Right atrium auricular region (tissue), 2 donors: ENCODE results near the gene RNF20. TPM values are rescaled to one million over a fixed set of nuclear protein-coding genes. Genes with fewer than 3 reads are reported as not detected.

Experiments used
- DNase-seq: peaks from one replicate; pipeline ENCODE4 v3.0.0-alpha.2; 2019; ENCODE audit warnings: low spot score
- H3K27ac ChIP-seq, 2 donors: fragments of 200-600 bp; sonication (generic); 1 replicate in 1 of 2; 2 replicates in 1 of 2; pipeline ENCODE4 v1.5.1; 2016 to 2019
- H3K27me3 ChIP-seq, 2 donors: fragments of 200-600 bp; sonication (generic); one replicate each; pipeline versions ENCODE4 v1.5.1 to v1.6.0; 2017 to 2019
- H3K36me3 ChIP-seq: fragments of 200-600 bp; sonication (generic); one replicate; pipeline ENCODE4 v1.5.1; 2016
- H3K4me1 ChIP-seq, 2 donors: fragments of 200-600 bp; sonication (generic); one replicate each; pipeline versions ENCODE4 v1.5.1 to v1.6.0; 2017 to 2019
- H3K4me3 ChIP-seq, 2 donors: fragments of 200-600 bp; sonication (generic); 1 replicate in 1 of 2; 2 replicates in 1 of 2; pipeline ENCODE4 v1.5.1; 2017 to 2019; ENCODE audit warnings: mild to moderate bottlenecking in 1 of 2, moderate library complexity in 1 of 2
- H3K9me3 ChIP-seq, 2 donors: fragments of 200-600 bp; sonication (generic); one replicate each; pipeline ENCODE4 v1.5.1; 2019
- total RNA-seq, 2 donors: library from RNA; depleted of rRNA; stranded (reverse); fragments of >200 nt; gene quantifications; one replicate each; pipeline ENCODE4 v1.1.0, GENCODE V29; 2016
- TF ChIP-seq, protein P1 (sequence below), 2 donors: fragments of 200-600 bp; sonication (generic); IDR thresholded peaks; one replicate each; pipeline ENCODE4 v1.5.1; 2019; ENCODE audit warnings: antibody characterized with exemption in 2 of 2

The RNF20 gene
- total RNA-seq, 2 donors from 2014 or later: 18.0 to 22.7 TPM

DNA sequence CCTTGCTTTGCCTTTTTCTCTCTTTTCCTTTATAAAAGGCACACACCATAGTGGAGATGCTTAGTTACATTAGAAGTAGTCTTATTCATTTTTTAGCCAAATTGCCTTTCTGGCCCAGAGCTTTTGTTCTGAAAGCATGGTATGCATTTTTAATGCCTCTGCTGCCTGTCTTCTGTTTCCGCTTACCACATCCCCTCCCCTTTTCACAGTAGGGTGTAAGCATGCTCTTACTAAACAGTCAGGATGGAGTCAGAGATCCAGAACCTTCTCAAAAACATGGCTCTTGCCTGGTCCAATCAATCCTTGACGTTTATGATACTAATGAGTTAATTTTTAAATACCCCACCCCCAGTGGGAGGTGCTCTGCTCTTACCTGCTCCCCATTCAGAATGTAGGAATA is 38.7 kb downstream of the RNF20 start:
- TF ChIP-seq, protein P1, sequence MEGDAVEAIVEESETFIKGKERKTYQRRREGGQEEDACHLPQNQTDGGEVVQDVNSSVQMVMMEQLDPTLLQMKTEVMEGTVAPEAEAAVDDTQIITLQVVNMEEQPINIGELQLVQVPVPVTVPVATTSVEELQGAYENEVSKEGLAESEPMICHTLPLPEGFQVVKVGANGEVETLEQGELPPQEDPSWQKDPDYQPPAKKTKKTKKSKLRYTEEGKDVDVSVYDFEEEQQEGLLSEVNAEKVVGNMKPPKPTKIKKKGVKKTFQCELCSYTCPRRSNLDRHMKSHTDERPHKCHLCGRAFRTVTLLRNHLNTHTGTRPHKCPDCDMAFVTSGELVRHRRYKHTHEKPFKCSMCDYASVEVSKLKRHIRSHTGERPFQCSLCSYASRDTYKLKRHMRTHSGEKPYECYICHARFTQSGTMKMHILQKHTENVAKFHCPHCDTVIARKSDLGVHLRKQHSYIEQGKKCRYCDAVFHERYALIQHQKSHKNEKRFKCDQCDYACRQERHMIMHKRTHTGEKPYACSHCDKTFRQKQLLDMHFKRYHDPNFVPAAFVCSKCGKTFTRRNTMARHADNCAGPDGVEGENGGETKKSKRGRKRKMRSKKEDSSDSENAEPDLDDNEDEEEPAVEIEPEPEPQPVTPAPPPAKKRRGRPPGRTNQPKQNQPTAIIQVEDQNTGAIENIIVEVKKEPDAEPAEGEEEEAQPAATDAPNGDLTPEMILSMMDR (IDR thresholded peaks at IDR 0.05): no peak
- no peak for DNase-seq
- H3K27ac ChIP-seq: no peak overlapping the region
- H3K9me3 ChIP-seq: no peaks in the 10 kb centered on the region
- H3K4me3 ChIP-seq: no peak overlapping the region
- peaks cover 0 to 8% of the 10 kb centered on the region in 2 donors for H3K4me1 ChIP-seq
- no peaks in the 10 kb centered on the region for H3K27me3 ChIP-seq
- H3K36me3 ChIP-seq: peaks cover 7% of the 10 kb centered on the region

DNA sequence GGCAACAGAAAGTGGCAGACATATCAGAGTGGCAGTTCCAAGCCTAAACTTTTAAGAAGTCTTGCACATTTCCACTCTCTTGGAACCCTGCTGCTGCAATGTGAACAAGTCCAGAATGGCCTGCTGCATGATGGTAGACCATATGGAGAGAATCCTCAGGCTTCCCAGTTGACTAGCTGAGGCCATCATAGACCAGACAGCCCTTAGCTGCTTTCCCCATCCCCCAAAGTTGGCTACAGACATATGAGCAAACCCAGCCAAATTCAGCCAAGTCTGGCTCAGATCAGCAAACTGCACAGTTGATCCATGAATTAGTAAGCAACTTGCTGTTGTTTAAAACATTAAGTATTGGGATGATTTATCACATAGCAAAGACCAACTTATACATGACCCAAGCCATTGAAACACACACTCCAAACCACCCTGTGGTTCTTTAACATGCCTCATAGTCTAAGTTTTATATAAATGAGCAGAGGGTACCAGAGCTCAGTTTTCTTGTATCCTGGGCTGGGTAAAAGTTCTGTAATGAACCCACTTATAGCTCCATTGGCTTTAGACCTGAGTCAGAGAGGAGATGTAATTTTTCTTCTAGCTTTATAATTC is 41.2 kb downstream of the RNF20 start:
- DNase-seq: no peak
- no peak overlapping the region for H3K27ac ChIP-seq
- H3K9me3 ChIP-seq: no peaks in the 10 kb centered on the region
- no peak overlapping the region for H3K4me3 ChIP-seq
- TF ChIP-seq, protein P1 (IDR thresholded peaks at IDR 0.05): no peak
- no peaks in the 10 kb centered on the region for H3K27me3 ChIP-seq
- H3K36me3 ChIP-seq: no peaks in the 10 kb centered on the region
- peaks cover 0 to 4% of the 10 kb centered on the region in 2 donors for H3K4me1 ChIP-seq

DNA sequence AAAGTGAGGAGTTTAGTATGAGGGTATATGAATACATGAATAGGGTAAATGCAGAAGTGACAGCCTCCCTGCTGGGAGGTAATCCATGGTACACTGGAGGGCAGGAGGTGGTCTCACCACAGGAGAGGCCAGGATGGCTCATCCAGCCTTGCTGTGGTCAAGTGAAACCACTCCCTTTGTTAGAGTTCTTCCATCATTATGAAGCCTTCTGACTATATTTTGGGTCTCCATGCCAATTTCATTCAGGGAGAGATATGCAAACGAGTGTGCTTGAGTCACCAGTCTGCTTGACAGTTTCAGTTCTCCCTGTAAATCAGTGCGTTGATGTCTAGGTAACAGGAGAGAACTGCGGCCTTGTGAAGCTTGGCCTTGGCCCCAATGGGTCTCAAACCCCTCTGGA is 44.7 kb downstream of the RNF20 start:
- TF ChIP-seq, protein P1 (IDR thresholded peaks at IDR 0.05): no peak
- Histone ChIP-seq H3K36me3 (no peaks in the 10 kb centered on the region), H3K27ac (no peak overlapping the region), H3K9me3 (no peaks in the 10 kb centered on the region), H3K27me3 (no peaks in the 10 kb centered on the region), H3K4me3 (no peak overlapping the region), H3K4me1 (no peaks in the 10 kb centered on the region)
- DNase-seq: no peak

DNA sequence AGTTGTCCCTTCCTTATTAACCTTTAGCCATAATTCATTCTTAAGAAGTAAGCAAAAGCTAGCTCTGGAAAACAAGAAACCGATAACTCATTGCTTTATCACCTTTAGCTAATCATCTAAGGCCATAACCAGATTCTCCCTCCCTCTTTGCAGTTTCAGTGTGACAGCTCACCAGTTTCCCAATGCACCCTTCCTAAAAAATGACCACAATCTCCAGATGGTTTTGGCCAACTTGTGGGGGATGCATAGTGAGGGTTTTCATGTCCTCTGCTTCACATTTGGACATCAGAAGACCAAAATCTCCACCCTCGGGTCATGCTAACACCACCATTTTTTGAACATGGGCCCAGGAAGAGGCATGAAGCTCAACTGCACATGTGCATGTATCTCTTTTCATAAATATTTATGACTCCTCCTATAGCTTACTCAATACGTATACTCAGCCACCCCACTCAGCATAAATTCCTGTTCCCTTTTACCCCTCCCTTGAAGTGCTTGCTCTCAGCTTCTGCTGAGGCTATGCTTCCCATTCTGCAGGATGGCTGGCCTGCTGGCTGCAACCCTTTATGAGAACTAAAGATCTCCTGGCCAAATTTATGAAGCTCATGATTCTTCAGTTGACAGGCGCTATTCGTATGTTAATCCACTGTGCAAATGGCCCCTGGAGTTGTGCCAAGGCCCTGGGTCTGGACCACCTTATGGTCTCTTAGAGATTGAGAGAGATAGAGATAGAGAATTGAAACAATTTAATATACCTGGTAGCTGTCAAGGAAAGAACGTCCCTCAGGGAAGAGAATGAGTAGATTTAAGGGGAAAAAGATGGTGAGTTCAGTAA is 46.3 kb downstream of the RNF20 start:
- H3K9me3 ChIP-seq: no peaks in the 10 kb centered on the region
- H3K4me1 ChIP-seq: no peaks in the 10 kb centered on the region
- DNase-seq: no peak
- no peak overlapping the region for H3K27ac ChIP-seq
- TF ChIP-seq, protein P1 (IDR thresholded peaks at IDR 0.05): no peak
- H3K27me3 ChIP-seq: no peaks in the 10 kb centered on the region
- no peaks in the 10 kb centered on the region for H3K36me3 ChIP-seq
- H3K4me3 ChIP-seq: no peak overlapping the region

DNA sequence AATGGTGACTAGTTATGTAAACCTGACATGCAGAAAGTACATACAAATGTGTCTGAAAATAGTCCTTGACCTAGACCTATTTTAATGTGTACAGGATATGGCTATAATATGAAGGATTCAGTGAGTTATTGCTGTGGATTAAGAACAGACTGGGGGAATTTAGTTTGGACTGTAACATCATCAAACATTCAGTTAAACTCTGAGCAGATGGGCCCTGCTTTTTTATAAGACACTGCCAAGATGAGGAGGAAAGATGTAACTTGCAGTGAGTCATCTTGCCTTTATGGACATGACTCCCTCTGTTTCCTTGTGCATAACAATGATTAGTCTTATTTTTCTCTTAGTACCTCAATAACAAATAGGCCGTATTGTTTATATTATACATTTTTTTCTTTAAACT is 48.9 kb downstream of the RNF20 start:
- Histone ChIP-seq H3K27ac (no peak overlapping the region), H3K4me3 (no peak overlapping the region), H3K9me3 (no peaks in the 10 kb centered on the region), H3K36me3 (no peaks in the 10 kb centered on the region), H3K4me1 (no peaks in the 10 kb centered on the region), H3K27me3 (no peaks in the 10 kb centered on the region)
- TF ChIP-seq, protein P1 (IDR thresholded peaks at IDR 0.05): no peak
- DNase-seq: no peak
